K562 (cell line): Measurements from ENCODE around the gene SLIT1. TPM values are rescaled to one million over a fixed set of nuclear protein-coding genes. Genes with fewer than 3 reads are reported as not detected.

Experiments
- ATAC-seq: fragments of 200-7000 bp; cut with Tn5 transposase; 3 replicates; pipeline ENCODE4 v1.9.1; 2020; ENCODE audit warnings: moderate library complexity
- BruUV-seq: library from RNA; stranded (reverse); fragments of 400-500 nt; replicated peaks from 2 replicates; lab custom pipeline; 2021; lab: Mats Ljungman, UMichigan
- CTCF ChIA-PET: fragments of 300-600 bp; formaldehyde crosslinking; extraction: SDS; loops from one replicate; lab custom pipeline; 2021; ENCODE audit warnings: low intra/inter-chr PET ratio; lab: Yijun Ruan, JAX
- POLR2A ChIA-PET: fragments of 300-600, 350-650 bp; sonication (Branson Sonifier 250); formaldehyde crosslinking; extraction: SDS; loops from one replicate; lab custom pipeline; 2021; ENCODE audit warnings: antibody characterized with exemption, inconsistent platforms; lab: Yijun Ruan, JAX
- DNase-seq, 4 experiments: peaks; one replicate each; pipeline versions ENCODE4 v3.0.0 to v3.0.0-alpha.2; 2011 to 2018; ENCODE audit warnings: low spot score in 3 of 4, mixed read lengths in 3 of 4; ENCODE audit errors: extremely low read depth in 1 of 4
- FAIRE-seq: peaks from 2 replicates; lab custom pipeline; 2011; peaks lifted over from hg19 to GRCh38; lab: Jason Lieb, UNC
- H2AFZ ChIP-seq: 2 replicates; pipeline ENCODE4 v1.6.0; 2011; ENCODE audit warnings: low read depth, low read length, control low read depth, inconsistent platforms
- H3K27ac ChIP-seq: fragments of 200-600 bp; 3 replicates; pipeline ENCODE4 v1.8.0; 2011; ENCODE audit warnings: low read depth, mild to moderate bottlenecking, control low read depth, inconsistent platforms, low read length, moderate library complexity, mixed read lengths; ENCODE audit errors: extremely low read depth
- H3K27me3 ChIP-seq, 2 experiments: fragments of 300-600 bp in 1 of 2; 2 replicates in 1 of 2; 3 replicates in 1 of 2; pipeline versions ENCODE4 v1.6.0 to v1.8.0; 2011; ENCODE audit warnings: inconsistent platforms in 2 of 2, low read length in 2 of 2, mild to moderate bottlenecking in 1 of 2, mixed read lengths in 1 of 2, moderate library complexity in 1 of 2; ENCODE audit not compliant: control insufficient read depth in 2 of 2, insufficient read depth in 2 of 2
- H3K36me3 ChIP-seq: fragments of 300-600 bp; 3 replicates; pipeline ENCODE4 v1.8.0; 2011; ENCODE audit warnings: mild to moderate bottlenecking, low read length, inconsistent platforms; ENCODE audit not compliant: control insufficient read depth, insufficient read depth
- H3K4me1 ChIP-seq, 2 experiments: fragments of 200-600 bp in 1 of 2; replicated peaks in 1 of 2; 2 replicates in 1 of 2; 3 replicates in 1 of 2; pipeline versions ENCODE4 v1.5.1 to v1.8.0; 2011; ENCODE audit warnings: inconsistent platforms in 2 of 2, low read length in 2 of 2, mild to moderate bottlenecking in 1 of 2, mixed read lengths in 1 of 2, moderate library complexity in 1 of 2; ENCODE audit not compliant: control insufficient read depth in 2 of 2, insufficient read depth in 2 of 2
- H3K4me2 ChIP-seq: 2 replicates; pipeline ENCODE4 v1.6.1; 2011; ENCODE audit warnings: low read length, control low read depth, inconsistent platforms, mixed read lengths; ENCODE audit not compliant: insufficient read depth
- H3K4me3 ChIP-seq: fragments of 200-600 bp; sonication (generic), shearing (Covaris generic); 2 replicates; pipeline ENCODE4 v1.5.1; 2016; ENCODE audit warnings: control low read depth, inconsistent platforms
- H3K79me2 ChIP-seq: fragments of 200-600 bp; 3 replicates; pipeline ENCODE4 v1.8.0; 2011; ENCODE audit warnings: low read length, inconsistent platforms; ENCODE audit not compliant: control insufficient read depth, insufficient read depth
- H3K9ac ChIP-seq, 2 experiments: 2 replicates each; pipeline versions ENCODE4 v1.6.0 to v1.6.1; 2011; ENCODE audit warnings: low read depth in 2 of 2, low read length in 2 of 2, control low read depth in 1 of 2, inconsistent platforms in 1 of 2, mild to moderate bottlenecking in 1 of 2, mixed read lengths in 1 of 2; ENCODE audit not compliant: insufficient read depth in 1 of 2
- H3K9me1 ChIP-seq: one replicate; pipeline ENCODE4 v1.6.0; 2011; ENCODE audit warnings: inconsistent platforms, mild to moderate bottlenecking, low read length, moderate library complexity; ENCODE audit not compliant: control insufficient read depth, insufficient read depth
- H3K9me3 ChIP-seq: replicated peaks from 2 replicates; pipeline ENCODE4 v1.5.1; 2011; ENCODE audit warnings: low read depth, low read length, inconsistent platforms; ENCODE audit not compliant: control insufficient read depth, insufficient read depth
- H4K20me1 ChIP-seq: replicated peaks from 2 replicates; pipeline ENCODE4 v1.6.1; 2011; ENCODE audit warnings: low read length, inconsistent platforms, mixed read lengths; ENCODE audit not compliant: control insufficient read depth, insufficient read depth
- ATF7 ChIP-seq: fragments of 450-650 bp; IDR thresholded peaks from 2 replicates; pipeline ENCODE4 v1.7.1; 2014; ENCODE audit warnings: mild to moderate bottlenecking, moderate library complexity
- ETV1 ChIP-seq: fragments of 450-650 bp; conservative IDR thresholded peaks from 2 replicates; pipeline ENCODE4 v1.6.1; 2016; ENCODE audit warnings: missing genetic modification characterization, control low read depth, low read depth, missing compliant biosample characterization
- FOS ChIP-seq: IDR thresholded peaks from 3 replicates; pipeline ENCODE4 v1.6.1; 2011; ENCODE audit not compliant: insufficient read length; ENCODE audit errors: extremely low read depth
- FOXA3 ChIP-seq, 2 experiments: fragments of 450-650 bp in 1 of 2; sonication (generic) in 1 of 2; formaldehyde crosslinking; IDR thresholded peaks in 1 of 2; conservative IDR thresholded peaks in 1 of 2; 2 replicates each; pipeline versions ENCODE4 v1.4.0 to v1.8.0; 2020 to 2022; ENCODE audit warnings: mild to moderate bottlenecking in 2 of 2, missing genetic modification reagents in 1 of 2
- NFYB ChIP-seq: IDR thresholded peaks from 2 replicates; pipeline ENCODE4 v1.6.1; 2011; ENCODE audit warnings: mild to moderate bottlenecking, moderate library complexity; ENCODE audit not compliant: insufficient read length; ENCODE audit errors: extremely low read depth
- NR0B1 ChIP-seq: fragments of 450-650 bp; IDR thresholded peaks from one replicate; pipeline ENCODE4 v1.6.1; 2018; ENCODE audit warnings: mild to moderate bottlenecking, moderate library complexity; ENCODE audit not compliant: partially characterized antibody
- POU5F1 ChIP-seq: fragments of 150-350 bp; IDR thresholded peaks from 2 replicates; pipeline ENCODE4 v1.6.1; 2014; ENCODE audit warnings: borderline replicate concordance, low read length, low read depth, mild to moderate bottlenecking; ENCODE audit not compliant: partially characterized antibody
- TOE1 ChIP-seq, 2 experiments: fragments of 450-650 bp in 1 of 2; sonication (generic) in 1 of 2; formaldehyde crosslinking in 1 of 2; IDR thresholded peaks; 2 replicates each; pipeline versions ENCODE4 v1.7.1 to v1.8.0; 2016 to 2022; ENCODE audit warnings: borderline replicate concordance in 2 of 2, mild to moderate bottlenecking in 2 of 2, antibody characterized with exemption in 1 of 2, inconsistent platforms in 1 of 2, low read depth in 1 of 2, missing genetic modification reagents in 1 of 2, moderate library complexity in 1 of 2
- ZNF174 ChIP-seq: fragments of 250-450 bp; sonication (Bioruptor Pico); IDR thresholded peaks from 2 replicates; pipeline ENCODE4 v1.4.0; 2020; ENCODE audit warnings: mild to moderate bottlenecking
- ZNF384 ChIP-seq: IDR thresholded peaks from 2 replicates; pipeline ENCODE4 v1.6.1; 2012; ENCODE audit warnings: low read depth, low read length, improper control_type of control experiment
- WGBS: fragments of 100-300 bp; shearing (Covaris generic); methylation state at CpG from one replicate; pipeline ENCODE4 v1.1.6; 2016; ENCODE audit warnings: low coverage, mixed read lengths; ENCODE audit not compliant: insufficient coverage; ENCODE audit errors: missing lambda C conversion rate; 5-methylcytosine and 5-hydroxymethylcytosine counted together
- in situ Hi-C: fragments of 300-500 bp; cut with MboI; formaldehyde crosslinking; loops from 4 replicates; pipeline ENCODE4 v1.15.0; 2018; ENCODE audit warnings: inconsistent platforms, mixed read lengths
- intact Hi-C: fragments of 100-400 bp; cut with micrococcal nuclease; formaldehyde crosslinking; loops from 2 replicates; pipeline ENCODE4 v1.14.2; 2022
- polyA plus RNA-seq, 8 experiments: library from polyadenylated mRNA; depleted of rRNA in 4 of 8; stranded (reverse) in 5 of 8; unstranded in 3 of 8; fragments of >200 nt; fragmentation: Nextera tagmentation in 2 of 8; fragmentation: Illumina TruSeq in 1 of 8; extraction: Ambion mirVana in 2 of 8; extraction: Trizol in 1 of 8; gene quantifications; 2 replicates each; pipeline versions ENCODE4 v1.2.1 to v1.2.3, GENCODE V29; 2011 to 2014; ENCODE audit warnings: inconsistent platforms in 1 of 8, missing spikeins in 1 of 8
- total RNA-seq, 7 experiments: library from RNA; depleted of rRNA in 6 of 7; stranded (reverse); fragments of >200 nt in 6 of 7; fragmentation: Illumina TruSeq in 2 of 7; extraction: Trizol in 2 of 7; gene quantifications; 2 replicates each; pipeline versions ENCODE4 v1.2.1 to v1.2.3, GENCODE V29; 2011 to 2021; ENCODE audit warnings: low replicate concordance in 1 of 7
- TF ChIP-seq, protein P1 (sequence below): fragments of 450-650 bp; IDR thresholded peaks from 2 replicates; pipeline ENCODE4 v1.7.1; 2018; ENCODE audit warnings: mild to moderate bottlenecking, low read depth; ENCODE audit not compliant: partially characterized antibody

SLIT1 gene
- total and polyA plus RNA-seq, 9 of the 15 experiments (the other 6 are each of a cell fraction or from before 2014, with no cell fraction given), result 0.01 to 0.11 (median 0.04) TPM; not detected in 3

- ATAC-seq (no peak), FAIRE-seq (no peak), DNase-seq (no peak)
- no peaks in the 10 kb centered on the region for H3K9me3 ChIP-seq
- no peak overlapping the region for H3K27ac ChIP-seq
- peaks cover 0 to 5% of the 10 kb centered on the region in 2 experiments; a peak in 2 of 5 replicates for H3K4me1 ChIP-seq
- no TSS peak for BruUV-seq
- H3K36me3 ChIP-seq, result no peaks in the 10 kb centered on the region
- no peaks in the 10 kb centered on the region; the same call in 1 of the 2 replicates for H4K20me1 ChIP-seq
- H3K9ac ChIP-seq, result no peak overlapping the region
- no peaks in the 10 kb centered on the region for H3K9me1 ChIP-seq
- 1% methylated on average over 7 of the region's 7 CpGs for WGBS
- no peaks in the 10 kb centered on the region for H3K79me2 ChIP-seq
- no peak overlapping the region for H3K4me3 ChIP-seq
- POLR2A ChIA-PET, result no interaction called here
- no peak for TF ChIP-seq POU5F1
- TF ChIP-seq FOS, result no peak
- TF ChIP-seq NR0B1, result no peak
- TF ChIP-seq ETV1 (tag), result no peak
- TF ChIP-seq ATF7, result no peak
- TF ChIP-seq ZNF384, result no peak
- TF ChIP-seq NFYB, result no peak
- TF ChIP-seq, protein P1, sequence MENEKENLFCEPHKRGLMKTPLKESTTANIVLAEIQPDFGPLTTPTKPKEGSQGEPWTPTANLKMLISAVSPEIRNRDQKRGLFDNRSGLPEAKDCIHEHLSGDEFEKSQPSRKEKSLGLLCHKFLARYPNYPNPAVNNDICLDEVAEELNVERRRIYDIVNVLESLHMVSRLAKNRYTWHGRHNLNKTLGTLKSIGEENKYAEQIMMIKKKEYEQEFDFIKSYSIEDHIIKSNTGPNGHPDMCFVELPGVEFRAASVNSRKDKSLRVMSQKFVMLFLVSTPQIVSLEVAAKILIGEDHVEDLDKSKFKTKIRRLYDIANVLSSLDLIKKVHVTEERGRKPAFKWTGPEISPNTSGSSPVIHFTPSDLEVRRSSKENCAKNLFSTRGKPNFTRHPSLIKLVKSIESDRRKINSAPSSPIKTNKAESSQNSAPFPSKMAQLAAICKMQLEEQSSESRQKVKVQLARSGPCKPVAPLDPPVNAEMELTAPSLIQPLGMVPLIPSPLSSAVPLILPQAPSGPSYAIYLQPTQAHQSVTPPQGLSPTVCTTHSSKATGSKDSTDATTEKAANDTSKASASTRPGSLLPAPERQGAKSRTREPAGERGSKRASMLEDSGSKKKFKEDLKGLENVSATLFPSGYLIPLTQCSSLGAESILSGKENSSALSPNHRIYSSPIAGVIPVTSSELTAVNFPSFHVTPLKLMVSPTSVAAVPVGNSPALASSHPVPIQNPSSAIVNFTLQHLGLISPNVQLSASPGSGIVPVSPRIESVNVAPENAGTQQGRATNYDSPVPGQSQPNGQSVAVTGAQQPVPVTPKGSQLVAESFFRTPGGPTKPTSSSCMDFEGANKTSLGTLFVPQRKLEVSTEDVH, result no peak
- TF ChIP-seq ZNF174 (CRISPR knock-in tag), result no peak
- no peak for TF ChIP-seq TOE1 (IDR thresholded peaks at IDR 0.05; ENCODE audit: borderline replicate concordance)
- no peak for TF ChIP-seq TOE1 (CRISPR knock-in tag; IDR thresholded peaks at IDR 0.05; ENCODE audit: borderline replicate concordance, low read depth)
- TF ChIP-seq FOXA3 (CRISPR knock-in tag; conservative IDR thresholded peaks at IDR 0.05 in 1 of 2, IDR thresholded peaks at IDR 0.05 in 1 of 2), result no peak
- TF ChIP-seq, all 486 proteins: peak for 0
- no peak overlapping the region for H3K4me2 ChIP-seq
- intact Hi-C loops, result loop anchor here (5.0 kb wide), 2 partner anchors 126 to 286 kb away; no protein-coding TSS in a partner anchor
- peaks cover 0 to 34% of the 10 kb centered on the region in 2 experiments; a peak in 3 of 5 replicates for H3K27me3 ChIP-seq
- H2AFZ ChIP-seq, result no peak overlapping the region
- CTCF ChIA-PET, result no interaction called here
- in situ Hi-C loops, result loop anchor here (10.0 kb wide), 1 partner anchor 283 kb away; no protein-coding TSS in a partner anchor
Measured at GRCh38 chr10:97071496-97071895, 114.3 kb downstream of the SLIT1 start.
